Measurements from ENCODE around the gene PAXIP1.

DNA sequence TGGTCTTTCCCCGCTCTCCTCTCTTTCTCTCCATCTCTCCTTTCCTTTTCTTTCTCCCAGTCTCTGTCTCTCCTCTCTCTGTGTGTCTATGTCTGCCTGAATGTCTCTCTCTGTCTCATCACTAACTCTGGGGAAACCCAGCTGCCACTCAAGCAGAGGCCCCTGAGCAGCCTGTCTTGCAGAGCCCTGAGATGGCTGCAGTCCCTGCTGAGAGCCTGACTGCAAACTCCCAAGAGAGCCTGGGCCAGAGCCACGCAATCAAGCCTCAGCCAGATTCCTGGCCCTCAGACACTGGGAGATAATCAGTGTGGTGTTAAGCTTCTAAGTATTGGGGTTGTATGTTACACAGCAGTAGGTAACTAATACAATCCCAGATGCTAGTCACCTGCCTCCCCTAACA lies 91.5 kb downstream of the PAXIP1 start:
- TF ChIP-seq, protein P1, sequence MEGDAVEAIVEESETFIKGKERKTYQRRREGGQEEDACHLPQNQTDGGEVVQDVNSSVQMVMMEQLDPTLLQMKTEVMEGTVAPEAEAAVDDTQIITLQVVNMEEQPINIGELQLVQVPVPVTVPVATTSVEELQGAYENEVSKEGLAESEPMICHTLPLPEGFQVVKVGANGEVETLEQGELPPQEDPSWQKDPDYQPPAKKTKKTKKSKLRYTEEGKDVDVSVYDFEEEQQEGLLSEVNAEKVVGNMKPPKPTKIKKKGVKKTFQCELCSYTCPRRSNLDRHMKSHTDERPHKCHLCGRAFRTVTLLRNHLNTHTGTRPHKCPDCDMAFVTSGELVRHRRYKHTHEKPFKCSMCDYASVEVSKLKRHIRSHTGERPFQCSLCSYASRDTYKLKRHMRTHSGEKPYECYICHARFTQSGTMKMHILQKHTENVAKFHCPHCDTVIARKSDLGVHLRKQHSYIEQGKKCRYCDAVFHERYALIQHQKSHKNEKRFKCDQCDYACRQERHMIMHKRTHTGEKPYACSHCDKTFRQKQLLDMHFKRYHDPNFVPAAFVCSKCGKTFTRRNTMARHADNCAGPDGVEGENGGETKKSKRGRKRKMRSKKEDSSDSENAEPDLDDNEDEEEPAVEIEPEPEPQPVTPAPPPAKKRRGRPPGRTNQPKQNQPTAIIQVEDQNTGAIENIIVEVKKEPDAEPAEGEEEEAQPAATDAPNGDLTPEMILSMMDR (conservative IDR thresholded peaks at IDR 0.05; ENCODE audit: low read depth, low read length), result no peak
- TF ChIP-seq EZH2 (IDR thresholded peaks at IDR 0.05; ENCODE audit: borderline replicate concordance, low read depth, low read length, poor library complexity, severe bottlenecking), result no peak
